K562 (cell line): ENCODE data around the gene DNMT1. TPM values are rescaled to one million over a fixed set of nuclear protein-coding genes. Genes with fewer than 3 reads are reported as not detected.

Experiments used
- ADNP ChIP-seq: fragments of 200-800 bp; sonication (Bioruptor generic); IDR thresholded peaks from 2 replicates; pipeline ENCODE4 v1.6.1; 2016; ENCODE audit warnings: missing genetic modification characterization, missing compliant biosample characterization
- ATF2 ChIP-seq: sonication (generic); formaldehyde crosslinking; IDR thresholded peaks from 2 replicates; pipeline ENCODE4 v1.8.1; 2022; ENCODE audit warnings: missing genetic modification reagents
- BRF1 ChIP-seq: IDR thresholded peaks from 3 replicates; pipeline ENCODE4 v1.6.1; 2011; ENCODE audit warnings: borderline replicate concordance, mild to moderate bottlenecking; ENCODE audit not compliant: insufficient read length; ENCODE audit errors: extremely low read depth
- CTBP1 ChIP-seq: fragments of 450-650 bp; IDR thresholded peaks from 2 replicates; pipeline ENCODE4 v1.6.1; 2016; ENCODE audit warnings: borderline replicate concordance
- DEAF1 ChIP-seq: fragments of 450-650 bp; formaldehyde crosslinking; IDR thresholded peaks from 2 replicates; pipeline ENCODE4 v1.4.0; 2020; ENCODE audit warnings: mild to moderate bottlenecking, moderate library complexity
- ELK3 ChIP-seq: fragments of 450-650 bp; formaldehyde crosslinking; IDR thresholded peaks from 2 replicates; pipeline ENCODE4 v1.4.0; 2020; ENCODE audit warnings: mild to moderate bottlenecking
- KAT7 ChIP-seq: sonication (generic); formaldehyde crosslinking; IDR thresholded peaks from 2 replicates; pipeline ENCODE4 v1.8.0; 2022; ENCODE audit warnings: missing genetic modification reagents, mild to moderate bottlenecking, borderline replicate concordance
- PHF8 ChIP-seq: fragments of 200-600 bp; sonication (generic); IDR thresholded peaks from 2 replicates; pipeline ENCODE4 v1.6.1; 2012; ENCODE audit warnings: mixed run types, mild to moderate bottlenecking, inconsistent platforms, low read length, moderate library complexity, borderline replicate concordance
- RNF2 ChIP-seq: sonication (generic); IDR thresholded peaks from 2 replicates; pipeline ENCODE4 v1.6.1; 2016
- SIN3A ChIP-seq, 2 experiments: fragments of 150-350 bp in 1 of 2; IDR thresholded peaks; 2 replicates each; pipeline ENCODE4 v1.6.1; 2011 to 2016; ENCODE audit warnings: borderline replicate concordance in 2 of 2, low read depth in 2 of 2, low read length in 2 of 2, mild to moderate bottlenecking in 2 of 2, moderate library complexity in 2 of 2; ENCODE audit not compliant: control insufficient read depth in 1 of 2
- SPI1 ChIP-seq: IDR thresholded peaks from 2 replicates; pipeline ENCODE4 v1.6.1; 2011; ENCODE audit warnings: low read depth, low read length, control low read depth, borderline replicate concordance
- STAG1 ChIP-seq: sonication (generic); formaldehyde crosslinking; IDR thresholded peaks from 2 replicates; pipeline ENCODE4 v1.5.0; 2020; ENCODE audit warnings: missing genetic modification reagents, borderline replicate concordance
- ZKSCAN3 ChIP-seq: fragments of 250-450 bp; sonication (Bioruptor Pico); IDR thresholded peaks from 2 replicates; pipeline ENCODE4 v1.4.0; 2020
- ZNF511 ChIP-seq: sonication (generic); formaldehyde crosslinking; IDR thresholded peaks from 2 replicates; pipeline ENCODE4 v1.8.0; 2022; ENCODE audit warnings: mild to moderate bottlenecking, missing genetic modification reagents
- polyA plus RNA-seq, 8 experiments: library from polyadenylated mRNA; depleted of rRNA in 4 of 8; stranded (reverse) in 5 of 8; unstranded in 3 of 8; fragments of >200 nt; fragmentation: Nextera tagmentation in 2 of 8; fragmentation: Illumina TruSeq in 1 of 8; extraction: Ambion mirVana in 2 of 8; extraction: Trizol in 1 of 8; gene quantifications; 2 replicates each; pipeline versions ENCODE4 v1.2.1 to v1.2.3, GENCODE V29; 2011 to 2014; ENCODE audit warnings: inconsistent platforms in 1 of 8, missing spikeins in 1 of 8
- total RNA-seq, 7 experiments: library from RNA; depleted of rRNA in 6 of 7; stranded (reverse); fragments of >200 nt in 6 of 7; fragmentation: Illumina TruSeq in 2 of 7; extraction: Trizol in 2 of 7; gene quantifications; 2 replicates each; pipeline versions ENCODE4 v1.2.1 to v1.2.3, GENCODE V29; 2011 to 2021; ENCODE audit warnings: low replicate concordance in 1 of 7
- TF ChIP-seq, protein P1 (sequence below), 2 experiments: fragments of 200-800 bp in 1 of 2; sonication (Bioruptor generic) in 1 of 2; sonication (generic) in 1 of 2; formaldehyde crosslinking in 1 of 2; IDR thresholded peaks in 1 of 2; conservative IDR thresholded peaks in 1 of 2; 2 replicates each; pipeline versions ENCODE4 v1.5.0 to v1.6.1; 2016 to 2020; ENCODE audit warnings: missing compliant biosample characterization in 1 of 2, missing genetic modification characterization in 1 of 2, missing genetic modification reagents in 1 of 2
- TF ChIP-seq, protein P2 (sequence below), 2 experiments: fragments of 150-350 bp in 1 of 2; IDR thresholded peaks; 2 replicates each; pipeline ENCODE4 v1.6.1; 2012 to 2016; ENCODE audit warnings: low read depth in 2 of 2, low read length in 2 of 2, mild to moderate bottlenecking in 1 of 2, moderate library complexity in 1 of 2

DNMT1 gene
- total and polyA plus RNA-seq, 9 of the 15 experiments (the other 6 are each of a cell fraction or from before 2014, with no cell fraction given), result 80.1 to 271 (median 121) TPM

GRCh38 chr19:10194500-10195198, at the start of gene DNMT1 (continued):
- TF ChIP-seq, protein P1, sequence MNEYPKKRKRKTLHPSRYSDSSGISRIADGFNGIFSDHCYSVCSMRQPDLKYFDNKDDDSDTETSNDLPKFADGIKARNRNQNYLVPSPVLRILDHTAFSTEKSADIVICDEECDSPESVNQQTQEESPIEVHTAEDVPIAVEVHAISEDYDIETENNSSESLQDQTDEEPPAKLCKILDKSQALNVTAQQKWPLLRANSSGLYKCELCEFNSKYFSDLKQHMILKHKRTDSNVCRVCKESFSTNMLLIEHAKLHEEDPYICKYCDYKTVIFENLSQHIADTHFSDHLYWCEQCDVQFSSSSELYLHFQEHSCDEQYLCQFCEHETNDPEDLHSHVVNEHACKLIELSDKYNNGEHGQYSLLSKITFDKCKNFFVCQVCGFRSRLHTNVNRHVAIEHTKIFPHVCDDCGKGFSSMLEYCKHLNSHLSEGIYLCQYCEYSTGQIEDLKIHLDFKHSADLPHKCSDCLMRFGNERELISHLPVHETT (CRISPR knock-in tag; conservative IDR thresholded peaks at IDR 0.05 in 1 of 2, IDR thresholded peaks at IDR 0.05 in 1 of 2), result no peak; a peak in 1 of 4 replicates
- TF ChIP-seq SPI1 (no peak), ATF2 (CRISPR knock-in tag) (no peak; the same call in 1 of the 2 replicates), DEAF1 (no peak), STAG1 (no peak), CTBP1 (peak; percentile 99), ADNP (tag) (no peak), ZKSCAN3 (CRISPR knock-in tag) (no peak), BRF1 (no peak), SIN3A (IDR thresholded peaks at IDR 0.05; ENCODE audit: borderline replicate concordance in 2 of 2, control insufficient read depth in 1 of 2, low read depth in 2 of 2, low read length in 2 of 2) (peak; percentile 68 to 69; a peak in 2 of 4 replicates), ZNF511 (CRISPR knock-in tag) (peak; percentile 30; the same call in 1 of the 2 replicates), PHF8 (peak; percentile 91; the same call in 1 of the 2 replicates), ELK3 (CRISPR knock-in tag) (no peak), KAT7 (no peak; the same call in 1 of the 2 replicates), RNF2 (peak; percentile 57; the same call in 1 of the 2 replicates)
- TF ChIP-seq, protein P2, sequence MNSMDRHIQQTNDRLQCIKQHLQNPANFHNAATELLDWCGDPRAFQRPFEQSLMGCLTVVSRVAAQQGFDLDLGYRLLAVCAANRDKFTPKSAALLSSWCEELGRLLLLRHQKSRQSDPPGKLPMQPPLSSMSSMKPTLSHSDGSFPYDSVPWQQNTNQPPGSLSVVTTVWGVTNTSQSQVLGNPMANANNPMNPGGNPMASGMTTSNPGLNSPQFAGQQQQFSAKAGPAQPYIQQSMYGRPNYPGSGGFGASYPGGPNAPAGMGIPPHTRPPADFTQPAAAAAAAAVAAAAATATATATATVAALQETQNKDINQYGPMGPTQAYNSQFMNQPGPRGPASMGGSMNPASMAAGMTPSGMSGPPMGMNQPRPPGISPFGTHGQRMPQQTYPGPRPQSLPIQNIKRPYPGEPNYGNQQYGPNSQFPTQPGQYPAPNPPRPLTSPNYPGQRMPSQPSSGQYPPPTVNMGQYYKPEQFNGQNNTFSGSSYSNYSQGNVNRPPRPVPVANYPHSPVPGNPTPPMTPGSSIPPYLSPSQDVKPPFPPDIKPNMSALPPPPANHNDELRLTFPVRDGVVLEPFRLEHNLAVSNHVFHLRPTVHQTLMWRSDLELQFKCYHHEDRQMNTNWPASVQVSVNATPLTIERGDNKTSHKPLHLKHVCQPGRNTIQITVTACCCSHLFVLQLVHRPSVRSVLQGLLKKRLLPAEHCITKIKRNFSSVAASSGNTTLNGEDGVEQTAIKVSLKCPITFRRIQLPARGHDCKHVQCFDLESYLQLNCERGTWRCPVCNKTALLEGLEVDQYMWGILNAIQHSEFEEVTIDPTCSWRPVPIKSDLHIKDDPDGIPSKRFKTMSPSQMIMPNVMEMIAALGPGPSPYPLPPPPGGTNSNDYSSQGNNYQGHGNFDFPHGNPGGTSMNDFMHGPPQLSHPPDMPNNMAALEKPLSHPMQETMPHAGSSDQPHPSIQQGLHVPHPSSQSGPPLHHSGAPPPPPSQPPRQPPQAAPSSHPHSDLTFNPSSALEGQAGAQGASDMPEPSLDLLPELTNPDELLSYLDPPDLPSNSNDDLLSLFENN (IDR thresholded peaks at IDR 0.05; ENCODE audit: low read depth in 2 of 2, low read length in 2 of 2), result peak in 1 of 2 experiments; percentile 68; a peak in 2 of 4 replicates
